GM20000 (cell line): Measurements from ENCODE around the gene WWP2.

Source experiments
- DNase-seq: peaks from one replicate; pipeline ENCODE4 v3.0.0; 2012; ENCODE audit warnings: low spot score
- CTCF ChIP-seq: IDR thresholded peaks from 2 replicates; pipeline ENCODE4 v1.5.1; 2012; ENCODE audit warnings: mild to moderate bottlenecking, control low read depth; ENCODE audit errors: extremely low read depth, missing control alignments

The WWP2 gene

GRCh38 chr16:69885722-69886121, 123.6 kb downstream of the WWP2 start:
- DNase-seq = no peak
- TF ChIP-seq CTCF = no peak

- no peak for TF ChIP-seq CTCF
- no peak for DNase-seq
These were observed 124.6 kb downstream of the WWP2 start for GRCh38 chr16:69886726-69887125.

- TF ChIP-seq CTCF = no peak
- DNase-seq = no peak
These were observed 126.0 kb downstream of the WWP2 start for GRCh38 chr16:69888005-69888590.

DNA sequence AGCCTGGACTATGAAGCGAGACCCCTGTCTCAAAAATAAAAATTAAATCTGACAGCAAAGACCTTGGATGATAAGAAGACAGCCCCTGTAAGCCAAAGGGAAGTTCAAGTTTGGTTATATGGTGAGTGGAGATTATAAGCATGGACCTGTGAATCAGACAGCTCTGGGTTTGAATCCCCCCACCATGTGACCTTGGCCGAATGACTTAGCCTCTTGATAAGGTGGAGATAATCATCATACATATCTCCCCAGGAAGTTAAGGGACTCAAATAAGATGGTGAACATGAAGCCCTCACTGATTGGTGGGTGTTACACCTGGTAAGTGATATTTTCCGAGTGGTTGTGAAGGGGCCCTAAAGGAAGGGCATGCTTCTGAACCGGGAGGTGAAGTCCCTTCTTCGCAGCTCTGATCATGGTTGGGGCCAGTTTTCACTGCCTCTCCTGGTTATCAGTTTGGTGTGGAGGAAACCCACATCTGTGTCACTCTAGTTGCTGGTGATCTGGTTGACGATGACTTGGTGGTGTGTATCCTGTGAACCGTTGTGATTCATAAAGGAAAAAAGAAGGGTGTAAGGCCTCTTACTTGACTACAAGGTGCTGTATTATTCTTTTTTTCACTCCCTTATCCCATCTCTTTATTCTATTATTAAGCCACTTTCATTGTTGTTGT, 127.3 kb downstream of the WWP2 start:
- DNase-seq = no peak
- no peak for TF ChIP-seq CTCF

DNA sequence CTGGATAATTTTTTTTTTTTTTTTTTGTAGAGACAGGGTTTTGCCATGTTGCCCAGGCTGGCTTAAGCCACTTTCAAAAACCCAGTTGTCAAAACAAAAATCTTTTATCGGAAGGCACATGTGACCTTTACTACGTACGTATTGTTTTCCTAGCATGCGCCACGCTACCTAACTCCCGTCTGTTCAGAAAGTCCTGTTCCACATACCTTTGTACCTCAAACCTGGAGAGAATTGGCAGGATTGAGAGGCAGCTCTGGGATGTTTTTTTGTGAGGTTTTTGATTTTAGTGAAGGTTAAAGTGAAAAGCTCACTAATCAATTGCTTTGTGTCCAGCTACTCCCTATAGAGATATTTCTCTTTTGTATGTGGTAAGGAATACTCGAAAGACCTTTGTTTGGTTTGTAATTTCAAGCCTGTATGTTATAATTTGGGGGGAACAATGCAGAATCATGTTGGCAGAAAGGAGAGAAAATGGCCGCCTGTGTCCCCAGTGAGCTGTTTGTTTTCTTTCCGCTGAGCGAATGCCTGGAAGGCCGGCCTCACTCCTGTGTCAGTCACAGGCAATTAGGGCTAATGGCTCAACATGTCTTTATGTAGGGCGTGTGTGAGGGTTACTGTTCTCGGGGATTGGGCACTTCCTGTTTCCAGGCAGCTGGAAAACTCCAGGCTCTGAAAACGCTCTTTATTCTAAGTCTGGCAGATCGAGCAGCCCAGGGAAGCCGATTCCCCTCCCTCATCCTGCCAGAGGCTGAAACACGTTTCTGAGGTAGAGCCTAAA, 128.2 kb downstream of the WWP2 start:
- no peak for DNase-seq

GRCh38 chr16:69890892-69891282, 128.8 kb downstream of the WWP2 start:
- DNase-seq = no peak
- TF ChIP-seq CTCF = no peak

More for the DNA sequence above, 128.2 kb downstream of the WWP2 start:
- no peak for TF ChIP-seq CTCF

GRCh38 chr16:69892378-69892777, 130.2 kb downstream of the WWP2 start:
- DNase-seq = no peak
- TF ChIP-seq CTCF = no peak
